OCI-LY7 (cell line): ENCODE results near the gene ATP6V0C. TPM values are rescaled to one million over a fixed set of nuclear protein-coding genes. Genes with fewer than 3 reads are reported as not detected.

Source experiments
- BruUV-seq: library from RNA; stranded (reverse); fragments of 400-500 nt; replicated peaks from 2 replicates; lab custom pipeline; 2021; lab: Mats Ljungman, UMichigan
- CTCF ChIA-PET: fragments of 300-600 bp; sonication (Branson Sonifier 250); formaldehyde crosslinking; loops from one replicate; lab custom pipeline; 2022; ENCODE audit warnings: antibody characterized with exemption; ENCODE audit not compliant: unreplicated experiment; lab: Charles Lee
- POLR2A ChIA-PET: fragments of 300-600 bp; sonication (Branson Sonifier 250); formaldehyde crosslinking; loops from one replicate; lab custom pipeline; 2022; ENCODE audit warnings: antibody characterized with exemption; lab: Charles Lee
- DNase-seq: peaks from one replicate; pipeline ENCODE4 v3.0.0-alpha.2; 2015; ENCODE audit warnings: low spot score
- H2AFZ ChIP-seq: fragments of 200-600 bp; sonication (generic), shearing (Covaris generic); 2 replicates; pipeline ENCODE4 v1.6.1; 2014; ENCODE audit warnings: mild to moderate bottlenecking, antibody characterized with exemption, low read length, moderate library complexity
- H3K27ac ChIP-seq: fragments of 200-600 bp; sonication (generic); 2 replicates; pipeline ENCODE4 v1.5.1; 2014; ENCODE audit warnings: mixed run types, low read depth, mild to moderate bottlenecking, moderate library complexity, low read length, inconsistent platforms; ENCODE audit not compliant: poor library complexity, severe bottlenecking
- H3K36me3 ChIP-seq: fragments of 200-600 bp; sonication (generic); 2 replicates; pipeline ENCODE4 v1.6.1; 2014; ENCODE audit warnings: mild to moderate bottlenecking, antibody characterized with exemption, low read length, moderate library complexity, mixed read lengths; ENCODE audit not compliant: insufficient read depth
- H3K4me1 ChIP-seq: fragments of 200-600 bp; sonication (generic); 2 replicates; pipeline ENCODE4 v1.5.1; 2014; ENCODE audit warnings: mild to moderate bottlenecking, low read length; ENCODE audit not compliant: insufficient read depth, poor library complexity, severe bottlenecking
- H3K4me2 ChIP-seq: fragments of 200-600 bp; sonication (generic); 2 replicates; pipeline ENCODE4 v1.6.1; 2014; ENCODE audit warnings: mild to moderate bottlenecking, low read length
- H3K4me3 ChIP-seq: fragments of 200-600 bp; sonication (generic); 2 replicates; pipeline ENCODE4 v1.5.1; 2014; ENCODE audit warnings: mild to moderate bottlenecking, low read depth, low read length; ENCODE audit not compliant: poor library complexity, severe bottlenecking
- H3K79me2 ChIP-seq: fragments of 200-600 bp; sonication (generic); 2 replicates; pipeline ENCODE4 v1.6.1; 2016; ENCODE audit warnings: low read depth, mild to moderate bottlenecking, low read length, moderate library complexity, mixed read lengths; ENCODE audit not compliant: insufficient read depth
- H3K9me2 ChIP-seq: fragments of 200-600 bp; sonication (generic); 2 replicates; pipeline ENCODE4 v1.6.1; 2016; ENCODE audit warnings: mild to moderate bottlenecking, low read length, mixed read lengths; ENCODE audit not compliant: insufficient read depth
- H3K9me3 ChIP-seq: fragments of 200-600 bp; sonication (generic); 2 replicates; pipeline ENCODE4 v1.6.1; 2014; ENCODE audit warnings: mild to moderate bottlenecking, mixed run types, low read length, mixed read lengths
- H4K20me1 ChIP-seq: fragments of 200-600 bp; sonication (generic); 2 replicates; pipeline ENCODE4 v1.6.1; 2014; ENCODE audit warnings: mild to moderate bottlenecking, antibody characterized with exemption, low read length, moderate library complexity, mixed read lengths; ENCODE audit not compliant: insufficient read depth
- EZH2phosphoT487 ChIP-seq: fragments of 200-600 bp; sonication (generic); IDR thresholded peaks from 2 replicates; pipeline ENCODE4 v1.6.1; 2018; ENCODE audit warnings: low read depth, borderline replicate concordance, mild to moderate bottlenecking, mixed run types, antibody characterized with exemption, low read length, moderate library complexity, mixed read lengths
- intact Hi-C: fragments of 100-400 bp; cut with micrococcal nuclease; formaldehyde crosslinking; loops from one replicate; pipeline ENCODE4 v1.10.0; 2022; ENCODE audit not compliant: unreplicated experiment
- total RNA-seq, 2 experiments: library from RNA; depleted of rRNA in 1 of 2; stranded (reverse); fragments of >200 nt in 1 of 2; shearing (Covaris generic) in 1 of 2; gene quantifications; 2 replicates each; pipeline ENCODE4 v1.2.3, GENCODE V29; 2014 to 2022
- TF ChIP-seq, protein P1 (sequence below): fragments of 200-600 bp; sonication (generic); conservative IDR thresholded peaks from 2 replicates; pipeline ENCODE4 v1.5.1; 2014; ENCODE audit warnings: mild to moderate bottlenecking, antibody characterized with exemption, low read length, moderate library complexity, mixed read lengths

The ATP6V0C gene
- total RNA-seq, 2 experiments from 2014 or later = 16.4 to 94.3 TPM

DNA sequence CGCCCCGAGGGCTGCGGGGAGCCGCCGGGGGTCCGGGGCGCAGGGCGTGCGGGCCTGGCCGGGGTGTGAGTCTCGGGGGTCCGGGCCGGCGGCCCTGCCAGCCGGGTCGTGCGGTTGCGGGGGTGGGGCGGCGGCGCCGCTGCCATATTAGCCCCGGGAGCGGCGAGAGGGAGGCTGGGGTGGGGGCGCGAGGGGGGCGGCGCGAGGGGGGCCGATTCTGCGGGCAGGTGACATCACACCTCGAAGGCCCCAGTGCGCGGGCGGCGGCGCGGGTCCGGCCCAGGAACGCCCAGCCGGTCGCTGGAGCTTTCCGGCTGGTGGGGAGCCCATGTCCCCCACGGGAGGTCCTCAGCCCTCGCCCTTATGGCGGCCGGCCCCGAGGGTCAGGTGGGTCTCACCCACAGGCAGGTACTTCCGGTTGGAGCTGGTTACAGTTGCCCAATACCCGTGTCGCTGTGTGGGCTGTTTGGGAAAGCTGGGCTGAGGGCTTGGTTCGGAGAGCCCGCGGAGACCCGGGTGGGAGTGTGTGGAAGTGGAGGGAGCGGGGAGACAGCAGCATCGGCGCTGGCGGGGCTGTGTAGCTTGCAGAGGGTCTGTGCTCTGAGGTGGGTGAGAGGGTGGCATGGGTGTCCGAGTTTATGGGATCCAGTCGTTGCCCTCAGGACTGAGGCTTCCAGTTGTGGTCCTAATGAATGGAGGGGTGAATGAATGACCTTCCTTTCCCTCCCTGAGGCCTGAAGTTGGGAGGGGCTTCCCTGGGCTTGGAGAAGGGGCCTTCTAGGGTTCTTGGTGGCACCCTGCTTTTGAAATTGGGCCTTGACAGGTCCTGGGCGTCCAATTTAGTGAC lies 804 bp downstream of the ATP6V0C start:
- peak overlapping the region; percentile 80 for H3K27ac ChIP-seq
- CTCF ChIA-PET = no interaction called here
- H3K9me3 ChIP-seq = no peaks in the 10 kb centered on the region
- H4K20me1 ChIP-seq = peaks cover 9% of the 10 kb centered on the region
- peak overlapping the region; percentile 92 for H3K4me2 ChIP-seq
- H3K4me1 ChIP-seq = peaks cover 46% of the 10 kb centered on the region
- H2AFZ ChIP-seq = no peak overlapping the region
- DNase-seq = peak; percentile 38
- H3K4me3 ChIP-seq = peak overlapping the region; percentile 99
- peaks cover 10% of the 10 kb centered on the region; the same call in 1 of the 2 replicates for H3K36me3 ChIP-seq
- peaks cover 46% of the 10 kb centered on the region for H3K79me2 ChIP-seq
- TF ChIP-seq EZH2phosphoT487 = no peak
- TF ChIP-seq, protein P1, sequence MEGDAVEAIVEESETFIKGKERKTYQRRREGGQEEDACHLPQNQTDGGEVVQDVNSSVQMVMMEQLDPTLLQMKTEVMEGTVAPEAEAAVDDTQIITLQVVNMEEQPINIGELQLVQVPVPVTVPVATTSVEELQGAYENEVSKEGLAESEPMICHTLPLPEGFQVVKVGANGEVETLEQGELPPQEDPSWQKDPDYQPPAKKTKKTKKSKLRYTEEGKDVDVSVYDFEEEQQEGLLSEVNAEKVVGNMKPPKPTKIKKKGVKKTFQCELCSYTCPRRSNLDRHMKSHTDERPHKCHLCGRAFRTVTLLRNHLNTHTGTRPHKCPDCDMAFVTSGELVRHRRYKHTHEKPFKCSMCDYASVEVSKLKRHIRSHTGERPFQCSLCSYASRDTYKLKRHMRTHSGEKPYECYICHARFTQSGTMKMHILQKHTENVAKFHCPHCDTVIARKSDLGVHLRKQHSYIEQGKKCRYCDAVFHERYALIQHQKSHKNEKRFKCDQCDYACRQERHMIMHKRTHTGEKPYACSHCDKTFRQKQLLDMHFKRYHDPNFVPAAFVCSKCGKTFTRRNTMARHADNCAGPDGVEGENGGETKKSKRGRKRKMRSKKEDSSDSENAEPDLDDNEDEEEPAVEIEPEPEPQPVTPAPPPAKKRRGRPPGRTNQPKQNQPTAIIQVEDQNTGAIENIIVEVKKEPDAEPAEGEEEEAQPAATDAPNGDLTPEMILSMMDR = no peak
- intact Hi-C loops = loop anchor here (5.0 kb wide), 1 partner anchor 172 kb away; the partner anchor contains the start of gene ABCA3
- BruUV-seq = no TSS peak
- POLR2A ChIA-PET = interaction anchor here (0.6 kb wide), 2 partner anchors 83 to 704 kb away, joined by 3 to 5 read pairs; no protein-coding TSS in a partner anchor
- no peaks in the 10 kb centered on the region for H3K9me2 ChIP-seq

- ChIA-PET POLR2A (interaction anchor here (0.6 kb wide), 1 partner anchor 84 kb away, joined by 5 read pairs; no protein-coding TSS in a partner anchor), CTCF (no interaction called here)
- DNase-seq = no peak
- peaks cover 42% of the 10 kb centered on the region for H3K4me1 ChIP-seq
- H3K27ac ChIP-seq = peak overlapping the region; percentile 34
- intact Hi-C loops = no loop called here
- peaks cover 46% of the 10 kb centered on the region for H3K79me2 ChIP-seq
- H3K9me2 ChIP-seq = no peaks in the 10 kb centered on the region
- H4K20me1 ChIP-seq = peaks cover 9% of the 10 kb centered on the region
- H3K4me2 ChIP-seq = peak overlapping the region; percentile 92
- peak overlapping the region; percentile 99 for H3K4me3 ChIP-seq
- no TSS peak for BruUV-seq
- no peak overlapping the region for H2AFZ ChIP-seq
- TF ChIP-seq, protein P1 = no peak
- TF ChIP-seq EZH2phosphoT487 = no peak
- H3K9me3 ChIP-seq = no peaks in the 10 kb centered on the region
- H3K36me3 ChIP-seq = peaks cover 11% of the 10 kb centered on the region; the same call in 1 of the 2 replicates
These were observed 1.6 kb downstream of the ATP6V0C start for GRCh38 chr16:2515180-2515851.
